Measurements from ENCODE around the gene MYL9.
"Not testable (repeated sequence)": the region's sequence is repeated elsewhere in the genome, so short reads cannot be mapped to it uniquely, and the experiment has no call there.

Gene MYL9

GRCh38 chr20:36549628-36549941 is 8.3 kb downstream of the MYL9 start:
- no peak for DNase-seq (ENCODE audit: low spot score)

- DNase-seq (ENCODE audit: low spot score): no peak
Observed at GRCh38 chr20:36549942-36550789, 8.8 kb downstream of the MYL9 start.

- DNase-seq (ENCODE audit: low spot score): no peak
Observed at GRCh38 chr20:36550790-36551299, 9.5 kb downstream of the MYL9 start.

GRCh38 chr20:36555248-36555647 is 13.9 kb downstream of the MYL9 start:
- no peak for DNase-seq (ENCODE audit: low spot score)

- no peak for DNase-seq (ENCODE audit: low spot score)
Observed at GRCh38 chr20:36562724-36563123, 21.4 kb downstream of the MYL9 start.

GRCh38 chr20:36563374-36563773 is 22.1 kb downstream of the MYL9 start:
- DNase-seq (ENCODE audit: low spot score): no peak

- not testable (repeated sequence) for DNase-seq (ENCODE audit: low spot score)
Observed at GRCh38 chr20:36564078-36564725, 22.9 kb downstream of the MYL9 start.

GRCh38 chr20:36564726-36565121 is 23.4 kb downstream of the MYL9 start:
- not testable (repeated sequence) for DNase-seq (ENCODE audit: low spot score)

GRCh38 chr20:36565520-36565919 is 24.2 kb downstream of the MYL9 start:
- no peak for DNase-seq (ENCODE audit: low spot score)

- DNase-seq (ENCODE audit: low spot score): no peak
Observed at GRCh38 chr20:36569847-36570429, 28.6 kb downstream of the MYL9 start.

- DNase-seq (ENCODE audit: low spot score): no peak
Observed at GRCh38 chr20:36571564-36572504, 30.5 kb downstream of the MYL9 start.

- no peak for DNase-seq (ENCODE audit: low spot score)
Observed at GRCh38 chr20:36572701-36573102, 31.4 kb downstream of the MYL9 start.

GRCh38 chr20:36573103-36573797 is 31.9 kb downstream of the MYL9 start, which contains the start of gene TGIF2:
TGIF2 (plus strand) TSS chr20:36573597; CDS start chr20:36578775, 5,178 bp downstream.
- peak; percentile 33 for DNase-seq (ENCODE audit: low spot score)

- no peak for DNase-seq (ENCODE audit: low spot score)
Observed at GRCh38 chr20:36573798-36574365, 32.6 kb downstream of the MYL9 start.

GRCh38 chr20:36574366-36575135 is 33.2 kb downstream of the MYL9 start:
- no peak for DNase-seq (ENCODE audit: low spot score)

GRCh38 chr20:36576081-36576445 is 34.7 kb downstream of the MYL9 start:
- no peak for DNase-seq (ENCODE audit: low spot score)

- no peak for DNase-seq (ENCODE audit: low spot score)
Observed at GRCh38 chr20:36578356-36579041, 37.2 kb downstream of the MYL9 start.

GRCh38 chr20:36579996-36580545 is 38.8 kb downstream of the MYL9 start:
- no peak for DNase-seq (ENCODE audit: low spot score)

- no peak for DNase-seq (ENCODE audit: low spot score)
Observed at GRCh38 chr20:36582322-36582721, 41.0 kb downstream of the MYL9 start.

Measured in putamen (tissue), 1 donor.